A549 (cell line): Measurements from ENCODE around the gene GARIN3. TPM values are rescaled to one million over a fixed set of nuclear protein-coding genes. Genes with fewer than 3 reads are reported as not detected.

ENCODE experiments used
- ATAC-seq, 2 experiments: fragments of 200-7000 bp in 1 of 2; fragments of >200 bp in 1 of 2; cut with Nextera tagmentation in 1 of 2; cut with Tn5 transposase in 1 of 2; 3 replicates each; pipeline versions ENCODE4 v1.8.0 to v1.9.1; 2018 to 2020; ENCODE audit warnings: mild to moderate bottlenecking in 1 of 2, moderate library complexity in 1 of 2
- CTCF ChIA-PET: fragments of 300-600 bp; sonication (Branson Sonifier 250); formaldehyde crosslinking; extraction: SDS; loops from one replicate; lab custom pipeline; 2021; ENCODE audit warnings: antibody characterized with exemption, inconsistent platforms; lab: Yijun Ruan, JAX
- POLR2A ChIA-PET: fragments of 350-600 bp; formaldehyde crosslinking; extraction: SDS; loops from one replicate; lab custom pipeline; 2021; ENCODE audit warnings: antibody characterized with exemption, inconsistent platforms; lab: Yijun Ruan, JAX
- DNase-seq, 2 experiments: peaks; one replicate each; pipeline versions ENCODE4 v3.0.0 to v3.0.0-alpha.2; 2011 to 2016; ENCODE audit warnings: low read depth in 1 of 2, low spot score in 1 of 2
- FAIRE-seq: peaks from 2 replicates; lab custom pipeline; 2011; peaks lifted over from hg19 to GRCh38; lab: Jason Lieb, UNC
- H3K27ac ChIP-seq, 2 experiments: fragments of >200 bp; sonication (Bioruptor Twin); formaldehyde crosslinking; 3 replicates each; pipeline ENCODE4 v1.5.1; 2016 to 2017
- H3K4me1 ChIP-seq: fragments of >200 bp; sonication (Bioruptor Twin); formaldehyde crosslinking; 3 replicates; pipeline ENCODE4 v1.6.1; 2016
- H3K4me2 ChIP-seq: fragments of >200 bp; sonication (Bioruptor Twin); formaldehyde crosslinking; 3 replicates; pipeline ENCODE4 v1.6.1; 2016
- H3K4me3 ChIP-seq: fragments of >200 bp; sonication (Bioruptor Twin); formaldehyde crosslinking; 3 replicates; pipeline ENCODE4 v1.5.1; 2016
- H3K9me3 ChIP-seq: fragments of >200 bp; sonication (Bioruptor Twin); formaldehyde crosslinking; 3 replicates; pipeline ENCODE4 v1.6.1; 2016
- CBX8 ChIP-seq: fragments of 200-600 bp; sonication (generic); IDR thresholded peaks from 2 replicates; pipeline ENCODE4 v1.6.1; 2016
- EHF ChIP-seq: fragments of 250-450 bp; sonication (Bioruptor Pico); IDR thresholded peaks from 2 replicates; pipeline ENCODE4 v1.5.0; 2020; ENCODE audit warnings: mild to moderate bottlenecking
- FOXS1 ChIP-seq: fragments of 250-450 bp; sonication (Bioruptor Pico); IDR thresholded peaks from 2 replicates; pipeline ENCODE4 v1.5.0; 2020; ENCODE audit warnings: mild to moderate bottlenecking, moderate library complexity
- HDAC2 ChIP-seq: fragments of 200-600 bp; sonication (generic); IDR thresholded peaks from 2 replicates; pipeline ENCODE4 v1.6.1; 2016
- JUNB ChIP-seq: fragments of >200 bp; sonication (Bioruptor Twin); formaldehyde crosslinking; IDR thresholded peaks from 2 replicates; pipeline ENCODE4 v1.6.1; 2016
- KDM1A ChIP-seq: fragments of 200-600 bp; sonication (generic); IDR thresholded peaks from 2 replicates; pipeline ENCODE4 v1.6.1; 2016; ENCODE audit warnings: low read depth, mild to moderate bottlenecking
- KDM5A ChIP-seq: fragments of 200-600 bp; sonication (generic); IDR thresholded peaks from 2 replicates; pipeline ENCODE4 v1.6.1; 2016; ENCODE audit warnings: antibody characterized with exemption, mild to moderate bottlenecking
- MAZ ChIP-seq: fragments of 150-350 bp; IDR thresholded peaks from 2 replicates; pipeline ENCODE4 v1.6.1; 2014; ENCODE audit warnings: antibody characterized with exemption, low read depth, low read length, borderline replicate concordance
- MYC ChIP-seq: IDR thresholded peaks from 2 replicates; pipeline ENCODE4 v1.6.1; 2012; ENCODE audit warnings: mild to moderate bottlenecking, inconsistent platforms, low read length, improper control_type of control experiment, borderline replicate concordance
- PHF8 ChIP-seq: fragments of 200-600 bp; sonication (generic); IDR thresholded peaks from 2 replicates; pipeline ENCODE4 v1.6.1; 2016; ENCODE audit warnings: low read depth, mild to moderate bottlenecking, antibody characterized with exemption, moderate library complexity, borderline replicate concordance
- ZFP36 ChIP-seq: fragments of 450-650 bp; IDR thresholded peaks from 2 replicates; pipeline ENCODE4 v1.6.1; 2014; ENCODE audit warnings: borderline replicate concordance; ENCODE audit not compliant: partially characterized antibody
- ZSCAN20 ChIP-seq: fragments of 250-450 bp; sonication (Bioruptor Pico); IDR thresholded peaks from 2 replicates; pipeline ENCODE4 v1.8.0; 2022; ENCODE audit warnings: mild to moderate bottlenecking, moderate library complexity
- WGBS: methylation state at CpG from one replicate; pipeline ENCODE4 v1.1.6; 2017; ENCODE audit errors: missing lambda C conversion rate; 5-methylcytosine and 5-hydroxymethylcytosine counted together
- polyA plus RNA-seq, 4 experiments: library from polyadenylated mRNA; depleted of rRNA in 3 of 4; stranded (reverse); fragments of >200 nt; fragmentation: RNase III in 1 of 4; extraction: RNeasy Plus Mini Kit Qiagen cat#74134 plus additional on column Dnase treatment in 1 of 4; gene quantifications; 2 replicates in 3 of 4; 3 replicates in 1 of 4; pipeline ENCODE4 v1.2.3, GENCODE V29; 2011 to 2017
- TF ChIP-seq, protein P1 (sequence below): fragments of 250-450 bp; sonication (Bioruptor Pico); IDR thresholded peaks from 2 replicates; pipeline ENCODE4 v1.5.0; 2021; ENCODE audit warnings: mild to moderate bottlenecking, moderate library complexity, borderline replicate concordance
- TF ChIP-seq, protein P2 (sequence below): fragments of 450-650 bp; IDR thresholded peaks from 2 replicates; pipeline ENCODE4 v1.6.1; 2014; ENCODE audit warnings: antibody characterized with exemption
- TF ChIP-seq, protein P3 (sequence below): fragments of 200-600 bp; sonication (generic); IDR thresholded peaks from 2 replicates; pipeline ENCODE4 v1.6.1; 2016; ENCODE audit warnings: antibody characterized with exemption, mild to moderate bottlenecking, moderate library complexity
- TF ChIP-seq, protein P4 (sequence below): fragments of >200 bp; sonication (Bioruptor Twin); formaldehyde crosslinking; IDR thresholded peaks from 3 replicates; pipeline ENCODE4 v1.6.1; 2016
- TF ChIP-seq, protein P5 (sequence below): fragments of >200 bp; sonication (Bioruptor Twin); formaldehyde crosslinking; IDR thresholded peaks from 2 replicates; pipeline ENCODE4 v1.6.1; 2016
- TF ChIP-seq, protein P6 (sequence below): IDR thresholded peaks from 2 replicates; pipeline ENCODE4 v1.6.1; 2012

Gene GARIN3
- polyA plus RNA-seq, 2 of the 4 experiments (the other 2 are of a cell fraction): not detected

DNA sequence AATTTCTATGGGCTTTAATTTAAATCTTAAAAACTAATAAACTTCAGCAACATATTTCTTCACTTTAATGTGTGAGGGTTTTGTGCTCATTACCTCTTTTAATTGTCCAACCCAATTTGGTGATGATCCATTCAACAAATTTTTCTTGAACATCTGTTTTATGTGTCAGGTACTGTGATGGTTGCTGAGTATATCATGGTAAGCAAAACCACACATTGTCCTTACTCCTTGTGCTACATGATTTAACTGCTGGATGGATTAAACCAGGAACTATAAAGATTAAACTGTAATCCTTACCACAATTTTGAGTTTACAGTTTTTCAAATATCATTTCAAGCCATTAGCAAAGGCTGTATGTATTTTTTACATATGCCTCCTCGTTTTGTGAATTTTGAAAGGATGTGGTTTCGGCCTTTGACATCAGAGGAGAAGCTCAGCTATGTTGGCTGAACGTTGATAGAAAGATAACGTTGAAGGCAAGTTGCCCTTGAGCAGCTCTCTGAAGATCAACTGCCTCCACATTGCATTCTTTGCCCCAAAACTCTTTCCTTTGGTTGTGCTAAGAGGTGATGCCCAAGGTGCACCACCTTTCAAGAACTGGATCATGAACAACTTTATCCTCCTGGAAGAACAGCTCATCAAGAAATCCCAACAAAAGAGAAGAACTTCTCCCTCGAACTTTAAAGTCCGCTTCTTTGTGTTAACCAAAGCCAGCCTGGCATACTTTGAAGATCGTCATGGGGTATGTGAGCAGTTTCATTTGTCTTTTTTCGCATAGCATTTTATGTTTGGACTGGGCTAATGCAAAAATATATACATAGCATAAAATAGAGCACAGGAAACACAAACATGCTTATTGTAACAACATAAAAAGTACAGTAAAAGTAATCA is 14.6 kb upstream of the GARIN3 start, which contains the start of gene ITK:
Gene ITK, plus strand, starts transcription at position 467 of the 891 bp plus-strand sequence. Its CDS starts 138 bp downstream, at position 605.
- ATAC-seq (no peak), DNase-seq (no peak), FAIRE-seq (no peak)
- peaks cover 4% of the 10 kb centered on the region; the same call in 1 of the 3 replicates for H3K9me3 ChIP-seq
- CTCF ChIA-PET: no interaction called here
- TF ChIP-seq, protein P1, sequence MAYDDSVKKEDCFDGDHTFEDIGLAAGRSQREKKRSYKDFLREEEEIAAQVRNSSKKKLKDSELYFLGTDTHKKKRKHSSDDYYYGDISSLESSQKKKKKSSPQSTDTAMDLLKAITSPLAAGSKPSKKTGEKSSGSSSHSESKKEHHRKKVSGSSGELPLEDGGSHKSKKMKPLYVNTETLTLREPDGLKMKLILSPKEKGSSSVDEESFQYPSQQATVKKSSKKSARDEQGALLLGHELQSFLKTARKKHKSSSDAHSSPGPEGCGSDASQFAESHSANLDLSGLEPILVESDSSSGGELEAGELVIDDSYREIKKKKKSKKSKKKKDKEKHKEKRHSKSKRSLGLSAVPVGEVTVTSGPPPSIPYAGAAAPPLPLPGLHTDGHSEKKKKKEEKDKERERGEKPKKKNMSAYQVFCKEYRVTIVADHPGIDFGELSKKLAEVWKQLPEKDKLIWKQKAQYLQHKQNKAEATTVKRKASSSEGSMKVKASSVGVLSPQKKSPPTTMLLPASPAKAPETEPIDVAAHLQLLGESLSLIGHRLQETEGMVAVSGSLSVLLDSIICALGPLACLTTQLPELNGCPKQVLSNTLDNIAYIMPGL (CRISPR knock-in tag): no peak
- no peak for TF ChIP-seq JUNB
- TF ChIP-seq PHF8: no peak
- no peak for TF ChIP-seq ZFP36
- no peak for TF ChIP-seq CBX8
- TF ChIP-seq EHF (CRISPR knock-in tag): no peak
- TF ChIP-seq, protein P2, sequence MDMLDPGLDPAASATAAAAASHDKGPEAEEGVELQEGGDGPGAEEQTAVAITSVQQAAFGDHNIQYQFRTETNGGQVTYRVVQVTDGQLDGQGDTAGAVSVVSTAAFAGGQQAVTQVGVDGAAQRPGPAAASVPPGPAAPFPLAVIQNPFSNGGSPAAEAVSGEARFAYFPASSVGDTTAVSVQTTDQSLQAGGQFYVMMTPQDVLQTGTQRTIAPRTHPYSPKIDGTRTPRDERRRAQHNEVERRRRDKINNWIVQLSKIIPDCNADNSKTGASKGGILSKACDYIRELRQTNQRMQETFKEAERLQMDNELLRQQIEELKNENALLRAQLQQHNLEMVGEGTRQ: no peak
- TF ChIP-seq, protein P3, sequence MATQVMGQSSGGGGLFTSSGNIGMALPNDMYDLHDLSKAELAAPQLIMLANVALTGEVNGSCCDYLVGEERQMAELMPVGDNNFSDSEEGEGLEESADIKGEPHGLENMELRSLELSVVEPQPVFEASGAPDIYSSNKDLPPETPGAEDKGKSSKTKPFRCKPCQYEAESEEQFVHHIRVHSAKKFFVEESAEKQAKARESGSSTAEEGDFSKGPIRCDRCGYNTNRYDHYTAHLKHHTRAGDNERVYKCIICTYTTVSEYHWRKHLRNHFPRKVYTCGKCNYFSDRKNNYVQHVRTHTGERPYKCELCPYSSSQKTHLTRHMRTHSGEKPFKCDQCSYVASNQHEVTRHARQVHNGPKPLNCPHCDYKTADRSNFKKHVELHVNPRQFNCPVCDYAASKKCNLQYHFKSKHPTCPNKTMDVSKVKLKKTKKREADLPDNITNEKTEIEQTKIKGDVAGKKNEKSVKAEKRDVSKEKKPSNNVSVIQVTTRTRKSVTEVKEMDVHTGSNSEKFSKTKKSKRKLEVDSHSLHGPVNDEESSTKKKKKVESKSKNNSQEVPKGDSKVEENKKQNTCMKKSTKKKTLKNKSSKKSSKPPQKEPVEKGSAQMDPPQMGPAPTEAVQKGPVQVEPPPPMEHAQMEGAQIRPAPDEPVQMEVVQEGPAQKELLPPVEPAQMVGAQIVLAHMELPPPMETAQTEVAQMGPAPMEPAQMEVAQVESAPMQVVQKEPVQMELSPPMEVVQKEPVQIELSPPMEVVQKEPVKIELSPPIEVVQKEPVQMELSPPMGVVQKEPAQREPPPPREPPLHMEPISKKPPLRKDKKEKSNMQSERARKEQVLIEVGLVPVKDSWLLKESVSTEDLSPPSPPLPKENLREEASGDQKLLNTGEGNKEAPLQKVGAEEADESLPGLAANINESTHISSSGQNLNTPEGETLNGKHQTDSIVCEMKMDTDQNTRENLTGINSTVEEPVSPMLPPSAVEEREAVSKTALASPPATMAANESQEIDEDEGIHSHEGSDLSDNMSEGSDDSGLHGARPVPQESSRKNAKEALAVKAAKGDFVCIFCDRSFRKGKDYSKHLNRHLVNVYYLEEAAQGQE: no peak
- no peak for TF ChIP-seq MYC
- TF ChIP-seq, protein P4, sequence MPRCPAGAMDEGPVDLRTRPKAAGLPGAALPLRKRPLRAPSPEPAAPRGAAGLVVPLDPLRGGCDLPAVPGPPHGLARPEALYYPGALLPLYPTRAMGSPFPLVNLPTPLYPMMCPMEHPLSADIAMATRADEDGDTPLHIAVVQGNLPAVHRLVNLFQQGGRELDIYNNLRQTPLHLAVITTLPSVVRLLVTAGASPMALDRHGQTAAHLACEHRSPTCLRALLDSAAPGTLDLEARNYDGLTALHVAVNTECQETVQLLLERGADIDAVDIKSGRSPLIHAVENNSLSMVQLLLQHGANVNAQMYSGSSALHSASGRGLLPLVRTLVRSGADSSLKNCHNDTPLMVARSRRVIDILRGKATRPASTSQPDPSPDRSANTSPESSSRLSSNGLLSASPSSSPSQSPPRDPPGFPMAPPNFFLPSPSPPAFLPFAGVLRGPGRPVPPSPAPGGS: no peak
- no peak for TF ChIP-seq HDAC2
- no peak for TF ChIP-seq KDM1A
- TF ChIP-seq, protein P5, sequence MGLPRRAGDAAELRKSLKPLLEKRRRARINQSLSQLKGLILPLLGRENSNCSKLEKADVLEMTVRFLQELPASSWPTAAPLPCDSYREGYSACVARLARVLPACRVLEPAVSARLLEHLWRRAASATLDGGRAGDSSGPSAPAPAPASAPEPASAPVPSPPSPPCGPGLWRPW: no peak
- TF ChIP-seq, protein P6, sequence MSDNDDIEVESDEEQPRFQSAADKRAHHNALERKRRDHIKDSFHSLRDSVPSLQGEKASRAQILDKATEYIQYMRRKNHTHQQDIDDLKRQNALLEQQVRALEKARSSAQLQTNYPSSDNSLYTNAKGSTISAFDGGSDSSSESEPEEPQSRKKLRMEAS: no peak
- TF ChIP-seq KDM5A: no peak
- no peak for TF ChIP-seq ZSCAN20 (CRISPR knock-in tag)
- TF ChIP-seq MAZ: no peak
- no peak for TF ChIP-seq FOXS1 (CRISPR knock-in tag)
- TF ChIP-seq, all 56 proteins: peak for 0
- Histone ChIP-seq H3K4me1 (no peaks in the 10 kb centered on the region), H3K4me3 (no peak within 1 kb of the TSS), H3K27ac (no peak within 1 kb of the TSS), H3K4me2 (no peak within 1 kb of the TSS)
- POLR2A ChIA-PET: no interaction called here
- WGBS: 36% methylated on average over 8 of the region's 8 CpGs
